ENCODE measurements around the gene ARF1.

The ARF1 gene

DNA sequence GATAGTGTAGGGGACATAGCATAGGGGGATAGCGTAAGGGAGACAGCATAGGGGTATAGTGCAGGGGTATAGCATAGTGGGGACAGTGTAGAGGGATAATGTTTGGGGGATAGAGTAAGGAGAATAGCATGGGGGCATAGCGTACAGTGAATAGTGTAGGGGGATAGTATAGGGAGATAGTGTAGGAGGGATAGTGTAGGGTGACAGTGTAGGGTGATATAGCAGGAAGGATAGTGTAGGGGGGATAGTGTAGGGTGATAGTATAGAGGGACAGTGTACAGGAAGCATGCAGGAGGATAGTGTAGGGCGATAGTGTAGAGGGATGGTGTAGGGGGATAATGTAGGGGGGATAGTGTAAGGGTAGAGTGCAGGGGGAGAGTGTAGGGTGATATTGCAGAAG, 11.7 kb upstream of the ARF1 start:
- DNase-seq (ENCODE audit: low read depth, low spot score): no peak

DNA sequence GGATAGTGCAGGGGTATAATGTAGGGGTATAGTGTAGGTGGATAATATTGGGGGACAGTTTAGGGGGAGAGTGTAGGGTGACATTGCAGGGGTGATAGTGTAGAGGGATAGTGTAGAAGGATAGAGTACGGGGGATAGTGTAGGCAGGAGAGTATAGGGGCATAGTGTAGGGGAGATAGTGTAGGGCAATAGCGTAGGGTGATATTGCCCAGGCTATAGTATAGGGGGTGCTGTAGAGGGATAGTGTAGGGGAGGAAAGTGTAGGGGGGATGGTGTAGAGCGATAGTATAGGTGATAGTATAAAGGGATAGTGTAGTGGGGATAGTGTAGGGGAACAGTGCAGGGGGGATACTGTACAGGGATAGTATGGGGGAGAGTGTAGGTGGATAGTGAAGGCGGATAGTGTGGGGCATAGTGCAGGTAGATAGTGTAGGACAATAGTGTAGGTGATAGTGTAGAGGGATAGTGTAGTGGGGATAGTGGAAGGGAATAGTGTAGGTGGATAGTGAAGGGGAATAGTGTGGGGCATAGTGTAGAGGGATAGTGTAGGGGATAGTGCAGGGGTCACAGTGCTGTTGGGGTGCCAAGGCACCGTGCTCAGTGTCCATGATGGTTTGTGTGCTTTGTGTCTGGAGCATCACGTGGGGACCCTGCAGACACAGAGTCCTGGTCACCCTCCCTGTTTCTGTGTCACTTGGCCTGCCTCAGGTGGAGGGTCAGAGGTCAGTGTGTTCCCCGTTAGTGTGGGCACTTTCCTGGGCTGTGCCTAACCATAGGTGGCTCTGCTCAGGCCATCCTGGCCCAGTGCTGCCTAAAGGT, 10.5 kb upstream of the ARF1 start:
- peak; percentile 1 for DNase-seq (ENCODE audit: low read depth, low spot score)

DNA sequence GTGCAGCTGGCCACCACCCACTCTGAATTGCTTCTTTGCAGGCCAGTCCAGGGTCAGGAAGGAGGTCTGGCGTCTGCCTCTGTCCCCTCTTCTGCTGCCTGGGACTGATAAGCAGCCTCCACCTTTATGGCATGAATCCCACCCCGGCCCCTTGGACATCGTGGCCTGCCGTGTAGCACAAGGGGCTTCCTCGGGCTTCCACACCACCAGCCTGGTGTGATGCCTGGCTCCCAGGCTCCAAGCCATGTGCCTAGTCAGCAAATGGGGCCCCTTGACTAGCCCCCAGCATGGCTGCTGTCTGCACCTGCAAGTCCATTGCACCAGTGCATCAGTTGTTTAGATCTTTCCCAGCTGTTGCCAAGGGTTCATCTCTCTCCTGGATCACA, 9.9 kb upstream of the ARF1 start:
- no peak for DNase-seq (ENCODE audit: low read depth, low spot score)

DNA sequence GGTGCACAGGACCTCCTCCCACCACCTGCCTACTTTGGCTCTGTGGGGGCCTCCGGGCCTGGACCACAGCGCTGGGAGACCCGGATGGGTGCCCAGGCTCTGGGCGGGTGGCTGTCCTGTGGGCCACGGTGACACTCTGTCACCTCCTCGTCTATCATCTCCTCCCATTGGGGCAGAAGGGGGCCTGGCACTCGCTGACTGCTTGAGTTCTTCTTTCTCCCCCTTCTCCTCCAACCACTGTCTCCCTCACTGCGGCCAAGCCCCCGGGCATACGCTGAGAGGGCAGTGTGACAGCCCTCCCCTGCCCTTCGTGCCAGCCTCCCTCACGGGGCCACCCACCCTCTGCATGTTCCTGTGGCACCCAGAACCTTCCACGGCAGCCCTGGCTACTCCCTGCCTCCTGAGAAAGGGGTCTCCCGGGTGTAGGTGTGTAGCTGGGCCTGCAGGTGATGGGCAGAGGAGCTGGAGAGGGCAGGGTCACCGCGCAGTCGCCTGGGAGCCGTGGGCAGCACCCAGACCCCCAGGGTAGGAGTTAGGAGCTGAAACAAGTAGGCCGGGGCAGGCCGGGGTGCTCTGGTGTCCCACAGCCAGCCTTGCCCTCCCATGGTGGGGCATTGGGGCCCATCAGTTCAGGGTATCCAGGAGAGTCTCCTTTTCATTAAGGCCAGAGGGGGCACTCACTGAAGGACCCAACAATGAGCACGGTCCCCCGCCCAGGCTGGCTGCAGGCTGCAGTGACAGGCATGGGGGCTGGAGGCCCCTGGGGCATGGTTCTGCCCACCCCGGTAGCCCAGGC, 9.2 kb upstream of the ARF1 start:
- DNase-seq (ENCODE audit: low read depth, low spot score): no peak

DNA sequence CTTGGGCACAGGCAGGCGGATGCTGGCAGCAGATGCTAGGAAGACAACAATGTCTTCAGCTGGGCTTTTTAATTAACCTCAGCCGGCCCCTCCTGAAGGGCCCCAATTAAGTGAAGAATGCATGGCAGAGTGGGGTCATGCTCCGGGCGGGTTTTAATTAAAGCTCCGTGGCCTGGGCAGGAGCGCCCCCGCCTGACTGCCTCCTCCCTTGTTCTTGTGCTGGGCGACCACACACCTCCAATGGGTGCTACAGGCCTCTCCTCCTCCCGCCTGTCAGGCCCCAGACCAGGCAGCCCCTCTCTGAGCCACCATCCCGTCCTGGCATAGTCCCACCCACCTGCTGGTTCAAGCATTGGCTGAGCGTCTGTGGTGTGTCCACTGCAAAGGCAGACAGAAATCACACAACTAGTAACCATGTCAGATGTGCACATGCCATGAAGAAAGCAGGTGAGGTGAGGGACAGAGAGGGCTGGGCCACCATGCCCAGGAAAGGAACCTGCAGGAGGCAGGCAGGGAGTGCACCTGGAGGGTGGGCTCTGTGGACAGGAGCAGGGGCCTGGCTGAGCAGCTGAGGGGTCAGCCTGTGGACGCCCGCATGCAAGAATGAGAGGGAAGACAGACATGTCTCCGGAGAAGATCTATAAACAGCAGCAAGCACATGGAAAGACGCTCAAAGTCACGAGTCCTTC, 8.5 kb upstream of the ARF1 start:
- DNase-seq (ENCODE audit: low read depth, low spot score): peak; percentile 91

DNA sequence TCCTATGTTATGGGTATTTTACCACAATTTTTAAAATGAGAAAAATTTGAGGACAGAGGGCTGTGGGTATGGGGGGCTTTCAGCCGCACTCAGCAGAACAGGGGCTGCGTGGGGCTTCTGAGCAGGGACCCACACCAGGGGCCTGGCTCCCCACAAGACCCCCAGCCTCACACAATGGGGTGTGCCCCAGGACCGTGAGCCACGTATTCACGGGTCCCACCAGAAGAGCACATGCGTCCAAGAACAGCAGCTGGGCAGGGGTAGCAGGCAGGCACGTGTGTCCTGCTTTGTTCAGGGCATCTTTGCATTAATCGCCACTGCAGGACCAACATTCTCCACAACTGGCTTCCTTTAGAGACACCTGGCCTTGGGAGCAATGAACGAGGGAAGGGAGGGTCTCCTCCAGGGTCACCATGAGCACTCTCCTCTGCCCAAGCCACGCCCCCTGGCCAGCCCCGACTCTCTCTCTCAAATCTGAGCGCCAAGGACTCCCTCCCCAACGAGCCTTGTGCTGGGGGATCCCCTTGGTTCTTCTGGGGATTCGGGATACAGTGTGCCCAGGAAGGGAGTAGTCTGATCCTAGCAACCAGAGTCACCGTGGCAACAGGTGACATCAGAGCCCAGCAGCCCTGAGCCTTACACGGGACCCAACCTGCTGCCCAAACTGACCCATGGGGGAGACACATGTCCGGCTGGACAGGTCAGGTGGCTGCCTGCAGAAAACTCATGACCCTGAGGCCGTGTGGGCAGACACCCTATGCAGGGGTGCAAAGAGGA, 7.4 kb upstream of the ARF1 start:
- no peak for DNase-seq (ENCODE audit: low read depth, low spot score)

DNA sequence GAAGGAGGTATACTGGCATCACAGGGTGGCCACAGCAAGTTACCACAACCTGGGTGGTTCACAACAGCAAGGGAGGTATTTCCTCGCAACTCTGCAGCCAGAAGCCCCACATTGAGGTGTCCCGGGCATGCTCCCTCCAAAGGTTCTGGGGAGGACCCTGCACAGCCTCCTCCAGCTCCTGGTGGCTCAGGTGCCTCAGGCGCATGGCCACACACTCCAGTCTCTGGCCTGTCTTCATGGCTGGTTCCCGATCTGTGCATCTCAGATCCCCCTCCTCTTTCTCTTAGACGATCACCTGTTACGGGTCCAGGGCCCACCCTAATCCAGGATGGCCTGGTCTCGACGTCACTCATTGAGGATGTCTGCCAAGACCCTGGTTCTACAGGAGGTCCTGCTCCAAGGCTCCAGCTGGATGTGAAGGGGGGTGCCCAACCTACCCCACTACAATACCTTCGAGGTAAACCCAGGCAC, 6.7 kb upstream of the ARF1 start:
- no peak for DNase-seq (ENCODE audit: low read depth, low spot score)

DNA sequence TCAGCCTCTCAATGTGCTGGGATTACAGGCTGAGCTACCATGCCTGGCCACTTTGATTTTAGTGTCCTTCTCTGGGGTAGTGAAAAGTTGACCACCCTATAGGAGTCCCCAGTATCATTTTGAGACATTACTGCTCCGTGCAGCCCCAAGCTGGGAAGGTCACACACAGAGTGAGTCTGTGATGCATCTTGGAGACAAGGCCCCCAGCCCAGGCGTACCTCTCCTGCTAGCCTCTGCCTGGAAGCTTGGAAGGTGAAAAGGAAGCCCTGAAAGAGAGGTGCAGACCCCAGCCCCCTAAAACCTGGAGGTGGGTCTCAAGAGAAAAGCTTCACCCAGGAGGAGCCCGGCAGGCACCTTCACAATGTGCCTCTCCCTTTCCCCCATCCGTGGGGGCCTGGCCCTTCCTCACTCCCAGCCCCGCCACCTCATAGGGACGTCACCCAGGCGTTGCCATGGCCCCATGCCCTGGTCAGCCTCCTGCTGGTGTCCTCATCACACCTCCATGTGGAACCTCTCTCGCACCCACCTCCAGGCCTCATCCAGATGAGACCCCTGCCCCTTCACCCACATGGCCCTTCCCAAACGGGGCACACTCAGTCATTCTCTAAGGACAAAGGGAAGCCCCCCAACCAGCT, 5.6 kb upstream of the ARF1 start:
- DNase-seq (ENCODE audit: low read depth, low spot score): no peak

DNA sequence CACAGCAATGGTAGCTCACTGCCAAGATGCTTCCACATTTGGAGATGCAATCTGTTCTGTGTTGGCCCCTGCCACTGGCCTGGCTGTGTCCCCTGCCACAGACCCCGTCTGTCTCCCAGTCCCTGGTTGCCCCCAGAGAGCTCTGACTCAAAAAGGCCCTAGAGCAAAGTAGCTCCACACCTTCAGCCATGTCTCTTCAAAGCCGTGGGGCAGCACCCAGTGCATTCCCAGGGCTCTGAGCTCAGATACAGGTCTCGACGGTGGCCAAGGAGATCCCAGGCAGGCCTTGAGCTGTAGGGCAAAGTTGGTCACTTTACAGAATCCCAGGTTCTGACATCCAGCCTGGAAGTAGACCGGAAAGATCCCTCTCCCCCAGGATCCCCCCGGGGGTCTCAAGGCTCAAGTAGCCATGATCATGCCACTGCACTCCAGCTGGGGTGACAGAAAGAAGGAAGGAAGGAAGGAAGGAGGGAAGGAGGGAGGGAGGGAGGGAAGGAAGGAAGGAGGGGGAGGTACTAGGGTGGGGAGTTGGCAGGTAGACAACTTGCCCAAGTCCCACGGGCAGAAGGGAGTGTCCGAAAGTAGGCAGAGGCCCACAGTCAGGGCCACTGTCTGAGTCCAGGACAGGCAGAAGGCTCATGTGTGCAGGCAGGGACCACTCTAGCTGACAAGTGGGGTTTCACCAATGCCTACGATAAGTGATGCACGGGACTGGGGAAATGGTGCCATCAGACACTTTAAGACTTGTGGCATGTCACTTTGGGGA, 4.8 kb upstream of the ARF1 start:
- DNase-seq (ENCODE audit: low read depth, low spot score): no peak

DNA sequence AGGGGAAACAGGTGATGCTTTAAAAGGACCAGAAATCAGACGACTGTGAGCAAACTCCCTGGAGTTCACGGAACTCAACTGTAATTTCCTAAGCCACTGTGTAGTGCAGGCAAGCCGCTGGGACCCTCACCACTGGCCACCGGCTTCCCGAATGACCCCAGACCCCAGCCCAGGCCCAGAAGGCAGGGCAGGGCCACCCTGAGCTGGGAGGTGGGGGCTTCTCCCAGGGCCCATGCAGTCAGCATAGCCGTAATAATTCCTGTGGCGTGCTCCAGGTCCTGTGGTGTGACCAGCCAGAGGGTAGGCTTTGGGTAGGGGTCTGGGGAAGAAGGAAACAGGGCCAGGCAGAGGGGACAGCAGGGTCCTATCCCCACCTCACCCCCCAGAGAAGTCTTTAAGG, 3.5 kb upstream of the ARF1 start:
- no peak for DNase-seq (ENCODE audit: low read depth, low spot score)

DNA sequence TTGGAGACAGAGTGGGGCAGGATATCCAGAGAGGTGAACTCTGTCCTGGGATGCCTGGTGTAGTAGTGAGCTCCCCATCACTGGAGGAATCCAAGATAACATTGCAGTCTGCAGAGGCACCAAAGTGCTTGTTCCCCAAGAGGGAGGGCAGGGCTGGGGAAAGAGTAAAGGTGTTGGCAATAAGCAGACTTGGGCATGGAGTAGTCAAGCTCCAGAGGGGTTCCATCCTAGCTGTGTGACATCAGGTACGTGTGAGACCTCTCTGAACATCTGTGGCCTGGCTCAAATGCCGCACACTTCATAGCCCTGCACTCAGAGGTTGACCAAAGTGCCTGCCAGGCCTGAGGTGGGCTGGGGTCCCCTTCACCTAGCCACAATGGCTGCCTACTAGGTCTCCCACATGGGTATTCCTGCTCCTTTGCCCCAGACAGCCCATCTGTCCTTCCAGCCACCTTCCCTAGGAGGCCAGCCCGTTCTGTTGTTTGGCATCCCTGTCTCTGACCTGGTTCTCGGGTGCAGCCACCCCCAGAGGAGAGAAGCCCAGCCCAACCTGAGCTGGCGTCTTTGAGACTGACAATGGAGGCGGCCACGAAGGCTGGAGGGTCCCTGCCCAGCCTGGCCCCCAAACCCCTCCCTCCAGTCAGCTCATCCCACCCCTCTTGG, 2.8 kb upstream of the ARF1 start:
- no peak for DNase-seq (ENCODE audit: low read depth, low spot score)

DNA sequence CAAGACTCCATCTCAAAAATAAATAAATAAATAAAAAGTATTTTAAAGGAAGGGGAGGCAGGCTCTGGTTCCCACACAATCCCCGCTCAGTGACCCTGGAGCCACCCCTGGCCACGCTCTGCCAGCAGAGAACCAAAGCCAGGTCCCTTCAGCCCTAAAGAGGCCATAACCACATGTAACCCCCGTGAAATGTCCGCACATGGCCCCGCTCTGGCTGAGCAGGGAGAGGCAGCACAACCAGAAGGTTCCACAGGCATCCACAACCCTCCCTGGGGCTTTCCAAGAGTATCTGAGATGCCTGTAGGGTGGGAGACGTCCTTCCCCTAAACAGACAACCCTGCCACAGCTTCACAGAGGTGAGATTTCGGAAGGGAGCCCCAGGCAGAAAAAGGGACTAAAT, 1.4 kb upstream of the ARF1 start:
- no peak for DNase-seq (ENCODE audit: low read depth, low spot score)

DNA sequence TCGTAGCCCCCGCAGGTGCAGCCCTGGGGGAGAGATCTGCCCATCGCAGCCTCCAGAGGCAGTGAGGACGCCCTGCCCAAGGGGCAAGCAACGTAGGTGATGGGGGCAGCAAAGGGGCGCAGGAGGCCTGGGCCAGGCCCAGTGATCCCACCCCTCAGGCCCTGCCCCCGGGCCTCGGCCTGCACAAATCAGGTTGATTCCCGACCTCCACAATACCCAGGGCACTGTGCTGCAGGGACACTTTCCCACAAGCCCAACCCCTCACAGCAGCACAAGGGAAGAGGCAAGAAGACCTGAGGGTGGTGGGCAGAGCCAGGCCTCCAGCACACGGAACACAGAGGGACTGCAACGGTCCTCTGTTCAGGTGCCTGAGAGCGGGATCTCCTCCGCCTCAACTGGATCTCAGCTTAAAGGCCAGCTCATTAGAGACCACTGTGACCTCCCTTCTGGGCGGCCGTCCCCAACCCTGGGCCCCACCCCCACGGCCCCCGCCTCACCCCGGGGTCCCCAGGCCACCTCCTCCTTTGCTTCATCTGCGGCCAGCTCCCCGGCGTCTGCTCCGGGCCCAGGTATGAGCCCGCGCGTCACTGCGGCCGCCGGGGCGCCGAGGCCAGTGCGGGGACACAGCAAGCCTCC, 812 bp upstream of the ARF1 start:
- peak; percentile 67 for DNase-seq (ENCODE audit: low read depth, low spot score)

DNA sequence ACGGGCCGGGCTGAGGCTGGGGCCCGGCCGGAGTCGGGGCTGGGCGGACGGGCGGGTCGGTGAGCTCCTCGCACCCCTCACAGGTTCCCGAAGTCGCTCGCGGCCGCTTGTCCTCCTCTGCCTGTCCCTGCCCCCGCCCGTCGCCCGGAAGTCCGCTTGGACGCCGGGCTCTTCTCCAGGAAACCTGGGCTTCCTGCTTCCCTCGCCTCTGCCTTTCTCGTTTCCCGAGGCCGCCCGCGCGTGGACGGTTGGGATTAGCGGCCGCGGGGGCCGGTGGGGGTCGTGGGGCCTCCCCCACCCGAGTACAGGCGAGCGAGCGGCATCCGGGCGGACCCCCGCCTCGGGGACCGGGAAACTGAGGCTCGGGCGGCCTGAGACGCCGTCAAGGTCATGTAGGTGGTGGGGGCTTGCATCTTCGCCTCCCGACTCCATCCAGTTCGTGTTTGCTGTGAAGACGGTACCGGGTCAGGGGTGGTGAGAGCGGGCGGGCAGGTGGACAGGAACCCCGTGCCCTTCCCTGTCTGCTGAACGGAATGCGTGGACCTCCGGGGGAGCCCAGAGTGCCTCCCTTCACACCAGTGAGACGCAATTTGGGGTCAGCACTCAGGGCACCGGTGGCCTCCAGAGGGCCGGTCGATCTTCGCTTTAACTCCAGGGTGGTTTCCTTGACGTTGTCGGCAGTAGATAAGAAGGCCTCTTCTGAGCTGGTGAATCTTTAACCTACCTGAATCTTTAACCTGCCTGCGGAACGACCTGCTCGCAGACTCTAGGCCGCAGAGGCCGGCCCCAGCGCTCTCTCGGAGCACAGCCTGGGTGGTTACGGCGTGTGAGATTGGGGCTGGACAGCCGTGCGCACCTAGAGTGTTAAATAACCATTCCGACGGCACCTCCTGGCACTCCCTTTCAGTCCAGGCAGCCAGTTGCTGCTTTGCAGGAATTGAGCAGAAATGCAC, 686 bp downstream of the ARF1 start:
- DNase-seq (ENCODE audit: low read depth, low spot score): peak; percentile 55

DNA sequence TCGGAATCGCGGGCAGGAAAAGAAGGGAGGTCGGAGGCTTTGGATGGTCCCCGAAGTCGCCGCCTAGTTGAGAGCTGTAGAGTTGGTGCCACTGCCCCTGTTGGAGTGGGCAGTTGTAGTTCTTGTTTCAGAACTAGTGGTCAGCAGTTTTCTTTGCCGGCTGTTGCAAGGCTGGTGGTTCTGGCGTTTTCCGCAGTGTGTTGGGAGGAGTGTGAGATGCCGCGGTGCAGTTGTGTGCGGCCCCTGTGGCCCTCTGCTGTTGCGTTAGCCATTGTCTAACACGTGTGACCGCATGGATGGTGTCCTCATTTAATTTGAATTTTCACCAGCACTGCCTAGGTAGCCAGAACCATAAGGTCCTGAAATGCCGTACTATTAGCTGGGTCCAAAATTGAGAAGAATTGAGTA, 1.4 kb downstream of the ARF1 start:
- peak; percentile 53 for DNase-seq (ENCODE audit: low read depth, low spot score)

DNA sequence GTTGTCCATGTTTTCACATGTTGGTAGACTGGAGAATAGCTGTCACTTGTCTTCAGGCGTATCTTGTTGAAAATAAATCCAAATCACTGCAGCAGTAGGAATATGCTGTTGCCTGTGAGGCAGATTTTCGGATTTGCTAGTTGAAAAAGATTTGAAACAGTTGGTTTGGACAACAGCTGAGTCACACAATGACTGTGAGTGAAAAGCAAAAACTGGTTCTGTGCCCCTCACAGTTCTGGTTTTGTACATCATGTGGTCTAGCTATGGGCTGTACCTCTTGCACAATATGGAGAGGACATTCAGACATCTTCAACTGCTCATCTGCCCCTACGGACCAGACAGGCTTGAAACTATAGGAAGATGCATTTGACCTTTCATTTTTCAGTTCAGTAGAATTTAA, 1.8 kb downstream of the ARF1 start:
- no peak for DNase-seq (ENCODE audit: low read depth, low spot score)

DNA sequence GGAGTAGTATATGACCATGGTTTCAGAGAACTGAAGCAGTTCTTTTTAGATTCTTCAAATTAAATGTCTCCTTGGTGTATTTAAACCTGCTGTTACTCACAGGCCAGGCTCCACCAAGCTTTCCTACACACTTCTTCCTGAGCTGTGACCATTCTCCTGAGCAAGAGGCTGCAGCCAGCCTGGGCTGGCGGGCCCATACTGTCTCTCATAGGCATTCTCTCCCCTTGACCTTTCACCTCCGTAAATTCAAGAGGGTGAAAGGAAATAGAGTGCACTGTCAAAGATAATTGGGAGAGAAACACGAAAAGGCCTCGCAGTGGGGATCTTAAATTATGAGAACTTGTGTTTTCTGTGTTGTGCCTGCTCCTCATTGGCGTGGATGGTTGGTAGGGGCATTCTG, 2.3 kb downstream of the ARF1 start:
- DNase-seq (ENCODE audit: low read depth, low spot score): peak; percentile 46

DNA sequence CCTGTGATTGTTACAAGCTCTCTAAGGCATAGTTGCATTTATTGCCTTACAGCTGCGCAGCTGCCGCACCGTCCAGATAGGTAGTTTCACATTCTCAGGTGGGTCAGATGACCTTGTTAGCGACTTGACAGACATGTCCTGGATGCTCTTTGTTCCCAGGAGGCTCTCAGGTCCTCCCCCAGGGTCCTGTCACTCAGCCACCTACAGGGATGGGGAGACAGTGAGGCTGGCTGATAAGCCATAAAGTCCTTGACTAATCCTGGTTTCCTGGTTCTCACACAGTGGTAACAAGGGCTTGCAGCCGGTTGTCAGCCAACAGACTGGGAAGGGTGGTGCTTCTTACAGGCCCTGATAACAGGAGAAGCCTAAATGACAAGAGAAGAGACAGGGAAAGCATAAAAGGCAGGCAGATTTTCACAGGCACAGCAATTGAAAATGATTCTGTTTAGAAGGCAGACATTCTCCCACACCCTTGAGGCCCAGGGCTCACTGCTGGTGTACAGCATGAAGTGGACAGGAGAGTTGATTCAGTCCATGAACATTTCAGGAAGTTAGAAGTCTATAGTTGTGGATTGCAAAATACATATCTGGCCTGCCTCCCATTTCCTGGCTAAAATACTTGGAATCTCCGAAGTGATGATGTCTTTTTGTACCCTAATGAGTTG, 2.9 kb downstream of the ARF1 start:
- DNase-seq (ENCODE audit: low read depth, low spot score): peak; percentile 89
